Suprapubic skin (tissue), 4 donors: ENCODE data around the gene AGTR1. TPM values are rescaled to one million over a fixed set of nuclear protein-coding genes. Genes with fewer than 3 reads are reported as not detected.

ENCODE experiments used
- DNase-seq, 2 donors: peaks; one replicate each; pipeline ENCODE4 v3.0.0-alpha.2; 2019; ENCODE audit warnings: low spot score in 2 of 2
- H3K27ac ChIP-seq: fragments of 200-600 bp; sonication (generic); one replicate; pipeline ENCODE4 v1.5.1; 2019
- H3K27me3 ChIP-seq: fragments of 200-600 bp; sonication (generic); one replicate; pipeline ENCODE4 v1.5.1; 2019
- H3K36me3 ChIP-seq: fragments of 200-600 bp; sonication (generic); one replicate; pipeline ENCODE4 v1.5.1; 2019
- H3K4me1 ChIP-seq: fragments of 200-600 bp; sonication (generic); one replicate; pipeline ENCODE4 v1.5.1; 2019
- H3K4me3 ChIP-seq: fragments of 200-600 bp; sonication (generic); one replicate; pipeline ENCODE4 v1.5.1; 2019; ENCODE audit warnings: mild to moderate bottlenecking
- H3K9me3 ChIP-seq: fragments of 200-600 bp; sonication (generic); one replicate; pipeline ENCODE4 v1.5.1; 2019
- EP300 ChIP-seq: sonication (generic); formaldehyde crosslinking; IDR thresholded peaks from one replicate; pipeline ENCODE4 v1.6.1; 2017; ENCODE audit warnings: antibody characterized with exemption
- POLR2A ChIP-seq, 2 donors: fragments of 450-650 bp; IDR thresholded peaks; one replicate each; pipeline ENCODE4 v1.6.1; 2017; ENCODE audit warnings: antibody characterized with exemption in 2 of 2, mild to moderate bottlenecking in 2 of 2, moderate library complexity in 2 of 2
- POLR2AphosphoS5 ChIP-seq, 3 donors: sonication (generic); formaldehyde crosslinking; IDR thresholded peaks; one replicate each; pipeline ENCODE4 v1.6.1; 2017; ENCODE audit warnings: antibody characterized with exemption in 3 of 3
- whole genome bisulfite sequencing: methylation state at CpG from one replicate; pipeline ENCODE4 v1.1.5; 2018; 5-methylcytosine and 5-hydroxymethylcytosine counted together
- total RNA-seq, 4 donors: library from RNA; depleted of rRNA; stranded (reverse); fragments of >200 nt; gene quantifications; one replicate each; pipeline ENCODE4 v1.1.0, GENCODE V29; 2016
- TF ChIP-seq, protein P1 (sequence below), 2 donors: fragments of 200-600 bp in 1 of 2; fragments of 450-650 bp in 1 of 2; sonication (generic) in 1 of 2; IDR thresholded peaks; one replicate each; pipeline ENCODE4 v1.5.1; 2016 to 2019; ENCODE audit warnings: antibody characterized with exemption in 2 of 2, mild to moderate bottlenecking in 1 of 2, moderate library complexity in 1 of 2

The AGTR1 gene
- total RNA-seq, 4 donors from 2014 or later, result 6.3 to 17.4 (median 14.1) TPM

DNA sequence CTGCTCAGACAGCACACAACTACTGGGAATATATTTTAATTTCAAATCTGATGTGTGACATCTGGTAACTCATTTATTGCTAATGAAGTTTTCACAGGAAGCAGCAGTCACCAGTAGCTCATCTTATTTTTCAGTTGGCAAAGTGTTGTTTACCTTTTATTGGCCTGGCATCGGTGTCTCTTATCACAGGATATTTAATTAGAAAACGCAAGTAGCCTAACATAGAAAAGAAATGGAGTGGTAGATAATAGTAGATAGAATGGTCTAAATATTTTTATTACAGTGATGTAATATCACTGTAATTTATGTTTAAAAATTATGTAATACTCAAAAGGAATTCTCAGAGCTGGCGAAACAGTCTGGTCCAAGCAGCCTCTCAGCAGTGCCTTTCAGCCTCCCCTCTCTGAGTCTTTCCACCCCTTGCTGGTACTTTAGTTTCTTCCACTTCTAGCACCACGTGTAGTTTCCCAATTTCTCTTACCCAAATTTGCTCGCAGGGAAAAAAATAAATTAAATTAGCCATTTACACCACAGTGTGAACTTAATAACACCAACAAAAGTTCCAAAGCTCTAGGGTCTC is 31.9 kb downstream of the AGTR1 start:
- no peaks in the 10 kb centered on the region for H3K36me3 ChIP-seq
- H3K4me1 ChIP-seq, result peaks cover 7% of the 10 kb centered on the region
- WGBS, result 57% methylated on average over 5 of the region's 5 CpGs
- no peak for TF ChIP-seq POLR2A (IDR thresholded peaks at IDR 0.05)
- no peak for TF ChIP-seq EP300
- TF ChIP-seq POLR2AphosphoS5 (IDR thresholded peaks at IDR 0.05), result no peak
- TF ChIP-seq, protein P1, sequence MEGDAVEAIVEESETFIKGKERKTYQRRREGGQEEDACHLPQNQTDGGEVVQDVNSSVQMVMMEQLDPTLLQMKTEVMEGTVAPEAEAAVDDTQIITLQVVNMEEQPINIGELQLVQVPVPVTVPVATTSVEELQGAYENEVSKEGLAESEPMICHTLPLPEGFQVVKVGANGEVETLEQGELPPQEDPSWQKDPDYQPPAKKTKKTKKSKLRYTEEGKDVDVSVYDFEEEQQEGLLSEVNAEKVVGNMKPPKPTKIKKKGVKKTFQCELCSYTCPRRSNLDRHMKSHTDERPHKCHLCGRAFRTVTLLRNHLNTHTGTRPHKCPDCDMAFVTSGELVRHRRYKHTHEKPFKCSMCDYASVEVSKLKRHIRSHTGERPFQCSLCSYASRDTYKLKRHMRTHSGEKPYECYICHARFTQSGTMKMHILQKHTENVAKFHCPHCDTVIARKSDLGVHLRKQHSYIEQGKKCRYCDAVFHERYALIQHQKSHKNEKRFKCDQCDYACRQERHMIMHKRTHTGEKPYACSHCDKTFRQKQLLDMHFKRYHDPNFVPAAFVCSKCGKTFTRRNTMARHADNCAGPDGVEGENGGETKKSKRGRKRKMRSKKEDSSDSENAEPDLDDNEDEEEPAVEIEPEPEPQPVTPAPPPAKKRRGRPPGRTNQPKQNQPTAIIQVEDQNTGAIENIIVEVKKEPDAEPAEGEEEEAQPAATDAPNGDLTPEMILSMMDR (IDR thresholded peaks at IDR 0.05), result no peak
- DNase-seq, result no peak
- H3K4me3 ChIP-seq, result no peak overlapping the region
- no peaks in the 10 kb centered on the region for H3K9me3 ChIP-seq
- H3K27ac ChIP-seq, result no peak overlapping the region
- H3K27me3 ChIP-seq, result no peaks in the 10 kb centered on the region

DNA sequence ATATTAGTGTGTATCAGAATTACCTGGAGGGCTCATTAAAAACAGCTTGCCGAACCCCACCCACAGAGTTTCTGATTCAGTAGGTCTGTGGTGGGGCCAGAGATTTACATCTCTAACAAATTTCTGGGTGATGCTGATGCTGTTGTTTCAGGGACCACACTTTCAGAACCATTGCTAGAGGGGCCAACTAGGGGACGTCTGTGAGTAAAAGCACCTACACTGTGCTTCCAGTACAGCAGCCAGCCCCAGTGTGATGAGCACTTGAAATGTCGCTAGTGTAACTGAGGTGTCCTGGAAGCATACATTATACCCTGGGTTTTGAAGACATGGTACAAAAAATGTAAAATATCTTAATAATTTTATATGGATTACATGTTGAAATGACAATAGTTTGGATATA is 33.0 kb downstream of the AGTR1 start:
- WGBS, result 68% methylated on average over 3 of the region's 3 CpGs
- no peak for TF ChIP-seq POLR2A (IDR thresholded peaks at IDR 0.05)
- TF ChIP-seq, protein P1 (IDR thresholded peaks at IDR 0.05), result no peak
- TF ChIP-seq EP300, result no peak
- TF ChIP-seq POLR2AphosphoS5 (IDR thresholded peaks at IDR 0.05), result no peak
- no peak for DNase-seq
- no peaks in the 10 kb centered on the region for H3K9me3 ChIP-seq
- no peaks in the 10 kb centered on the region for H3K27me3 ChIP-seq
- no peak overlapping the region for H3K27ac ChIP-seq
- H3K36me3 ChIP-seq, result no peaks in the 10 kb centered on the region
- no peak overlapping the region for H3K4me3 ChIP-seq
- H3K4me1 ChIP-seq, result peaks cover 7% of the 10 kb centered on the region

DNA sequence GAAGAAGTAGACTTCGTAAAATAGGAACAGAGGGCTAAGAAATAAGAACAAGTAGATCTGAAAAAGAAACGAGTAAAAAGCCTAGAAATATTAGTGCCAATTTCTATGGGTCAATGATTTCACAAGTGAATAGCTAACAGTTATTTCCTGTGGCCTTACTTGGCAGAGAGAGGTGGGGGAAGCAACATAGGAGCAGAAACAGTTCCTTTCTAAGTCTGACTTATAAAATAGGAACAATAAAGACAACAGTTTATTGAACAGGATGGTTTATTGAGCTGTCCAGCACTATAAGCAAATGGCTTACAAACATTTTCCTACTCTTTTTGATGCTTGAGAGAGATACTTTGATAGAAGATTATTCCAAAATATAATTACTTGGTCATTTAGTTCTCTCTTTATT is 37.9 kb downstream of the AGTR1 start:
- H3K27me3 ChIP-seq, result no peaks in the 10 kb centered on the region
- H3K27ac ChIP-seq, result no peak overlapping the region
- DNase-seq, result no peak
- WGBS, result 40% methylated on average over 2 of the region's 2 CpGs
- TF ChIP-seq POLR2AphosphoS5 (IDR thresholded peaks at IDR 0.05), result no peak
- no peak for TF ChIP-seq EP300
- H3K36me3 ChIP-seq, result no peaks in the 10 kb centered on the region
- H3K9me3 ChIP-seq, result no peaks in the 10 kb centered on the region
- no peak overlapping the region for H3K4me3 ChIP-seq
- H3K4me1 ChIP-seq, result no peaks in the 10 kb centered on the region

DNA sequence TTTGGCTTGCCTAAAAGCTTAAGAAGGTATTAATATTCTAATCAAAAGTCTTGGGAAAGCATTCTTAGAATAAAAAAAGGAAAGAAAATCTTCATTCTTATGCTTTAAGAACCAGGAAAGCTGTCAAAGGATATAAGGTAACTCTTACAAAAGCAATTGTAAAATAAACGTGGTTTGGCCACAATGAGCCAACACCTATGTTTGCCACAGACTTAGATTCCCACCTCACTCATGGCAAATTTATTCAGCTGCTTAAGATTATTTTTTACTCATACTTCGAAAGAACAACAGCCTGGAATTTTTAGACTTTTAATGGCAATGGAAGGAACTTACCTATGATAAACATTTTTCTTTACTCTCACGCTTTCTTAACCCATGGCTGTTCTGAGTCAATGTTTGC is 38.4 kb downstream of the AGTR1 start:
- no peak overlapping the region for H3K4me3 ChIP-seq
- no peak for DNase-seq
- WGBS, result 78% methylated on average over 3 of the region's 3 CpGs
- H3K9me3 ChIP-seq, result no peaks in the 10 kb centered on the region
- no peak overlapping the region for H3K27ac ChIP-seq
- H3K27me3 ChIP-seq, result no peaks in the 10 kb centered on the region
- H3K4me1 ChIP-seq, result no peaks in the 10 kb centered on the region
- H3K36me3 ChIP-seq, result no peaks in the 10 kb centered on the region
- TF ChIP-seq, protein P1 (IDR thresholded peaks at IDR 0.05), result no peak
- TF ChIP-seq POLR2A (IDR thresholded peaks at IDR 0.05) (no peak), EP300 (no peak), POLR2AphosphoS5 (IDR thresholded peaks at IDR 0.05) (no peak)

DNA sequence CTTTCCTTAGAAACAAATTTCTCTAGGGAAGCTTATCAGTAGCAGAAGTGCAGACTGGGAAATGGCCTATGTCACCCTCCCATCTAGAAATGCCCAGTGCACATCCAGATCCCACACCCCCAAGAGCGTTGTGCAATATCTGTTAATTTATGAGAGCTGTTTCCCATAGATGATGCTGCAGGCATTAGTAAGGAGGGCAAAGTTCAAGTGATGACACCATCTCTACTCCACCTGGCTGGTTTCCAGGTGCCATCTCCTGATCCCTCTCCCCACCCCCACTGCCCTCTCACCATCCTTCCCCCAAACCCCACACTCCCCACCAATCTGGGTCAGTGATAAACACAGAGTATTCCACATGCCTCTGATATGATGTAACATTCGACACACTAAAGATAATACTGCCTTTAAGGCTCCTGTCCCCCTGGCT is 39.4 kb downstream of the AGTR1 start:
- Histone ChIP-seq H3K4me3 (no peak overlapping the region), H3K9me3 (no peaks in the 10 kb centered on the region), H3K36me3 (no peaks in the 10 kb centered on the region), H3K27ac (no peak overlapping the region), H3K4me1 (no peaks in the 10 kb centered on the region), H3K27me3 (no peaks in the 10 kb centered on the region)
- 84% methylated on average over 2 of the region's 2 CpGs for WGBS
- no peak for TF ChIP-seq POLR2A (IDR thresholded peaks at IDR 0.05)
- TF ChIP-seq, protein P1 (IDR thresholded peaks at IDR 0.05), result no peak
- no peak for DNase-seq

DNA sequence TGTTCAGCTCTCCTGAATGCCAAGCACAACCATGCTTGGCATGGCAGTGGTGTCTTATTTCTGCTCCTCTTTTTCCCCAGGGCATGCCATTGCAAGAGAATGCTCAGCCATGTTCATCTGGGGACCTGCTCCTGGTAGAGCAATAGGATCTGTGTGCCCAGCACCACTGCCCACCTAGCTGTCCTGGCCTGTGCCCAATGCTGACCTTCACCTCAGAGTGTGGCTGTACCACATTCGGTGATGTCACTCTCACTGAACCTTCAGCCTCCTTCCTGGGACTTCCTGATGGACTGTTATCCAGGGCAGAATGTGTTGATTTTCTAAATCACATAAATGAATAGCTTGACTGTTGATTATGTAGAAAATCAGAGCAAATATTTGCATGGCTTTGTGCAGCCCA is 42.0 kb downstream of the AGTR1 start:
- no peak overlapping the region for H3K27ac ChIP-seq
- WGBS, result 100% methylated on average over 1 of the region's 1 CpG
- H3K36me3 ChIP-seq, result no peaks in the 10 kb centered on the region
- H3K27me3 ChIP-seq, result no peaks in the 10 kb centered on the region
- H3K4me1 ChIP-seq, result no peaks in the 10 kb centered on the region
- no peaks in the 10 kb centered on the region for H3K9me3 ChIP-seq
- no peak for DNase-seq
- no peak for TF ChIP-seq EP300
- TF ChIP-seq, protein P1 (IDR thresholded peaks at IDR 0.05), result no peak
- TF ChIP-seq POLR2AphosphoS5 (IDR thresholded peaks at IDR 0.05), result no peak
- no peak for TF ChIP-seq POLR2A (IDR thresholded peaks at IDR 0.05)
- no peak overlapping the region for H3K4me3 ChIP-seq
